ENCODE data around the gene SSC4D. TPM values are rescaled to one million over a fixed set of nuclear protein-coding genes. Genes with fewer than 3 reads are reported as not detected.

Gene SSC4D
- total RNA-seq, 1 experiment from 2014 or later, result 14.8 TPM

DNA sequence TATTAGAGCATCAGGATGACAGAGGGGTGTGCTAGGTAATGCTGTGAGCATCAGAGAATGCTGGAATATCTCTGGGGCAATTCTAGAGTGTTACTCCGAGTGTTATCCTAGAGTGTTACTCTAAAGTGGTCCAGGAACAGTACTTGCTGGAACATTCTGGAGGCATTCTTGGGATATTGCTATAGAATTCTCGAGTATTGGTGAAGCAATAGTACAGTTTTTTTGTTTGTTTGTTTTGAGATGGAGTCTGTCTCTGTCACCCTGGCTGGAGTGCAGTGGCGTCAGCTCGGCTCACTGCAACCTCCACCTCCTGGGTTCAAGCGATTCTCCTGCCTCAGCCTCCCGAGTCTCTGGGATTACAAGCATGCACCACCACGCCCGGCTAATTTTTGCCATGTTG is 12.6 kb downstream of the SSC4D start:
- Histone ChIP-seq H2AK5ac (ENCODE audit: insufficient read length, low read length) (no peak overlapping the region), H2BK20ac (ENCODE audit: low read depth, low read length, poor library complexity, severe bottlenecking) (no peak overlapping the region), H4K5ac (ENCODE audit: insufficient read length, low read depth, low read length) (no peak overlapping the region), H2BK5ac (ENCODE audit: insufficient read length, low read length) (no peak overlapping the region), H4K20me1 (ENCODE audit: control insufficient read depth, insufficient read depth, insufficient read length) (no peaks in the 10 kb centered on the region), H3K79me2 (ENCODE audit: insufficient read depth, low read length) (no peaks in the 10 kb centered on the region), H3K23ac (ENCODE audit: insufficient read length, low read depth, low read length) (no peak overlapping the region), H4K91ac (ENCODE audit: insufficient read length, low read depth, low read length) (no peak overlapping the region), H2BK120ac (ENCODE audit: low read depth, low read length, poor library complexity, severe bottlenecking) (no peak overlapping the region), H3K56ac (ENCODE audit: insufficient read length, low read depth, low read length) (no peak overlapping the region), H3K4me1 (ENCODE audit: insufficient read depth, low read length) (no peaks in the 10 kb centered on the region), H3K79me1 (ENCODE audit: insufficient read depth, low read depth, low read length, poor library complexity, severe bottlenecking) (no peaks in the 10 kb centered on the region), H3K27me3 (ENCODE audit: insufficient read depth, low read length) (no peaks in the 10 kb centered on the region), H3K18ac (ENCODE audit: insufficient read length, low read depth, low read length) (no peak overlapping the region), H2BK15ac (ENCODE audit: low read depth, low read length) (no peak overlapping the region), H3K9ac (ENCODE audit: extremely low read depth, insufficient read length, low read length) (no peak overlapping the region), H3K23me2 (ENCODE audit: insufficient read length, low read depth, low read length, poor library complexity, severe bottlenecking) (peaks cover 6% of the 10 kb centered on the region), H3K4ac (ENCODE audit: low read depth, low read length) (no peak overlapping the region), H3K4me2 (ENCODE audit: insufficient read depth, insufficient read length, low read length) (no peak overlapping the region), H3K9me3 (ENCODE audit: control insufficient read depth, low read depth, low read length) (no peaks in the 10 kb centered on the region), H2BK12ac (ENCODE audit: insufficient read length, low read depth, low read length) (no peak overlapping the region), H3K14ac (ENCODE audit: insufficient read depth, low read length) (no peak overlapping the region), H3K27ac (ENCODE audit: insufficient read length, low read depth, low read length) (no peak overlapping the region), H4K8ac (replicated peaks; ENCODE audit: insufficient read length, low read depth, low read length) (no peak overlapping the region), H2AFZ (ENCODE audit: low read length) (no peak overlapping the region), H3T11ph (ENCODE audit: low read length) (no peak overlapping the region)
- no peak for TF ChIP-seq CTCF (conservative IDR thresholded peaks at IDR 0.05)
- H3K27ac Mint-ChIP-seq, result no peak overlapping the region
- H3K9me3 Mint-ChIP-seq, result peaks cover 0 to 4% of the 10 kb centered on the region in 2 experiments; a peak in 4 of 5 replicates
- WGBS (ENCODE audit: extremely low coverage, insufficient read length, low lambda C conversion rate), result no CpG with 5 or more reads among the region's 8 CpGs
- no peak for DNase-seq
- peaks cover 6% of the 10 kb centered on the region for H3K27me3 Mint-ChIP-seq (ENCODE audit: low read depth)
- peaks cover 30 to 38% of the 10 kb centered on the region in 2 experiments for H3K4me1 Mint-ChIP-seq
- no peaks in the 10 kb centered on the region for H3K36me3 Mint-ChIP-seq (ENCODE audit: insufficient read depth in 1 of 3, low read depth in 3 of 3)
- 0 out of 5 replicates have a peak overlapping the region, but pooled peaks of 1 of the 2 experiments have one; percentile 32 for H3K4me3 Mint-ChIP-seq

All from H9 (cell line).